GM10266 (cell line): Measurements from ENCODE around the gene ZNF691.
"Not testable (repeated sequence)": the region's sequence is repeated elsewhere in the genome, so short reads cannot be mapped to it uniquely, and the experiment has no call there.

Experiments
- DNase-seq: peaks from one replicate; pipeline ENCODE4 v3.0.0; 2012; ENCODE audit errors: extremely low spot score
- TF ChIP-seq, protein P1 (sequence below): IDR thresholded peaks from 2 replicates; pipeline ENCODE4 v1.5.1; 2012; ENCODE audit warnings: mild to moderate bottlenecking, low read depth; ENCODE audit not compliant: control insufficient read depth, insufficient read depth; ENCODE audit errors: missing control alignments

Gene ZNF691

DNA sequence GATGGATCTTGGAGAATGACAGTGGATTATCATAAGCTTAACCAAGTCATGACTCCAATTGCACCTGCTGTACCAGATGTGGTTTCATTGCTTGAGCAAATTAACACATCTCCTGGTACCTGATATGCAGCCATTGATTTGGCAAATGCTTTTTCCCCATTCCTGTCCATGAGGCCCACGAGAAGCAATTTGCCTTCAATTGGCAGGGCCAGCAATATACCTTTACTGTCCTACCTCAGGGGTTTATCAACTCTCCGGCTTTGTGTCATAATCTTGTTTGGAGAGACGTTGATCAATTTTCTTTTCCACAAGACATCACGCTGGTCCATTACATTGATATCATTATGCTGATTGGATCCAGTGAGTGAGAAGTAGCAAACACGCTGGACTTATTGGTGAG lies 20.1 kb downstream of the ZNF691 start:
- no peak for DNase-seq
- TF ChIP-seq, protein P1, sequence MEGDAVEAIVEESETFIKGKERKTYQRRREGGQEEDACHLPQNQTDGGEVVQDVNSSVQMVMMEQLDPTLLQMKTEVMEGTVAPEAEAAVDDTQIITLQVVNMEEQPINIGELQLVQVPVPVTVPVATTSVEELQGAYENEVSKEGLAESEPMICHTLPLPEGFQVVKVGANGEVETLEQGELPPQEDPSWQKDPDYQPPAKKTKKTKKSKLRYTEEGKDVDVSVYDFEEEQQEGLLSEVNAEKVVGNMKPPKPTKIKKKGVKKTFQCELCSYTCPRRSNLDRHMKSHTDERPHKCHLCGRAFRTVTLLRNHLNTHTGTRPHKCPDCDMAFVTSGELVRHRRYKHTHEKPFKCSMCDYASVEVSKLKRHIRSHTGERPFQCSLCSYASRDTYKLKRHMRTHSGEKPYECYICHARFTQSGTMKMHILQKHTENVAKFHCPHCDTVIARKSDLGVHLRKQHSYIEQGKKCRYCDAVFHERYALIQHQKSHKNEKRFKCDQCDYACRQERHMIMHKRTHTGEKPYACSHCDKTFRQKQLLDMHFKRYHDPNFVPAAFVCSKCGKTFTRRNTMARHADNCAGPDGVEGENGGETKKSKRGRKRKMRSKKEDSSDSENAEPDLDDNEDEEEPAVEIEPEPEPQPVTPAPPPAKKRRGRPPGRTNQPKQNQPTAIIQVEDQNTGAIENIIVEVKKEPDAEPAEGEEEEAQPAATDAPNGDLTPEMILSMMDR, result no peak

DNA sequence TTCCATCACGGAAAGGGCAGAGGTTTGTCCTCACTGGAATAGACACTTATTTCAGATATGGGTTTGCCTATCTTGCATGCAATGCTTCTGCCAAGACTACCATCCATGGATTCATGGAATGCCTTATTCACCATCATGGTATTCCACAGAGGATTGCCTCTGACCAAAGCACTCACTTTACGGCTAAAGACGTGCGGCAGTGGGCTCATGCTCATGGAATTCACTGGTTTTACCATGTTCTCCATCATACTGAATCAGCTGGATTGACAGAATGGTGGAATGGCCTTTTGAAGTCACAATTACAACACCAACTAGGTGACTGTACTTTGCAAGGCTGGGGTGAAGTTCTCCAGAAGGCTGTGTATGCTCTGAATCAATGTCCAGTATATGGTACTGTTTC lies 22.1 kb downstream of the ZNF691 start:
- not testable (repeated sequence) for DNase-seq

DNA sequence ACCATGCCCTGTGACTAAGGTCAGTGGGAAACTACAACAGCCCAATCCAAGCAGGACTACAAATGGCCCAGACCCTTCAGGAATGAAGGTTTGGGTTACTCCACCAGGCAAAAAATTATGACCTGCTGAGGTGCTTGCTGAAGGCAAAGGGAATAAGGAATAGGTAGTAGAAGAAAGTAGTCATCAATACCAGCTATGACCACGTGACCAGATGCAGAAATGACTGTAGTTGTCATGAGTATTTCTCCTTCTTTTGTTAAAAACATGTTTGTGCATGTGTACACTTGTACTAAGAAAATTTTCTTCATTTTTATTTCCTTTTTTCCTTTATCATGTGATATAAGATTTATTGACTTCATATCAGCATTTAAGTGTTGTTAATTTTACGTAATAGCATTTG lies 22.8 kb downstream of the ZNF691 start:
- DNase-seq, result not testable (repeated sequence)

DNA sequence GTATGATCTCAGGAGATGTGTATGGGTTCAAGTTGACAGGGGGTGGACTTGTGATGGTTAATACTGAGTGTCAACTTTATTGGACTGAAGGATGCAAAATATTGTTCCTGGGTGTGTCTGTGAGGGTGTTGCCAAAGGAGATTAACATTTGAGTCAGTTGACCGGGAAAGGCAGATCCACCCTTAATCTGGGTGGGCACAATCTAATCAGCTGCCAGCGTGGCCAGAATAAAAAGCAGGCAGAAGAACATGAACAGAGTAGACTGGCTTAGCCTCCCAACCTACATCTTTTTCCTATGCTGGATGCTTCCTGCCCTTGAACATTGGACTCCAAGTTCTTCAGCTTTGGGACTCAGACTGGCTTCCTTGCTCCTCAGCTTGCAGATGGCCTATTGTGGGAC lies 23.3 kb downstream of the ZNF691 start:
- DNase-seq, result not testable (repeated sequence)

DNA sequence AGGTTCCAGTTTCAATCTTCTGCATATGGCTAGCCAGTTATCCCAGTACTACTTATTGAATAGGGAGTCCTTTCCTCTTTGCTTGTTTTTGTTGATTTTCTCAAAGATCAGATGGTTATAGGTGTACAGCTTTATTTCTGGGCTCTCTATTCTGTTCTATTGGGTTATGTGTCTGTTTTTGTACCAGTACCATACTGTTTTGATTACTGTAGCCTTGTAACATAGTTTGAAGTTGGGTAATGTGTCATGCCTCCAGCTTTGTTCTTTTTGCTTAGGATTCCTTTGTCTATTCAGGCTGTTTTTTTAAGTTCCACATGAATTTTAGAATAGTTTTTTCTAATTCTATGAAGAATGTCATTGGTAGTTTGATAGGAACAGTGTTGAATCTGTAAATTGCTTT lies 26.7 kb downstream of the ZNF691 start:
- not testable (repeated sequence) for DNase-seq

DNA sequence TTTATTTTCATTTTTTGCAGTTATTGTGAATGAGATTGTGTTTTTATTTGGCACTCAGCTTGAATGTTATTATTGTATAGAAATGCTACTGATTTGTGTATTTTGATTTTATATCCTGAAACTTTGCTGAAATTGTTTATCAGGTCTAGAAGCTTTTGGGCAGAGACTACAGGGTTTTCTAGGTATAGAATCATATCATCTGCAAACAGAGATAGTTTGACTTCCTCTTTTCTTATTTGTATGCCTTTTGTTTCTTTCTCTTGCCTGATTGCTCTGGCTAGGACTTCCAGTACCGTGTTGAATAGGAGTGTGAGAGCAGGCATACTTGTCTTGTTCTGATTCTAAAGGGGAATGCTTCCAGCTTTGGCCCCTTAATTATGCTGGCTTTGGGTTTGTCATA lies 27.3 kb downstream of the ZNF691 start:
- TF ChIP-seq, protein P1, result no peak
- DNase-seq, result no peak

DNA sequence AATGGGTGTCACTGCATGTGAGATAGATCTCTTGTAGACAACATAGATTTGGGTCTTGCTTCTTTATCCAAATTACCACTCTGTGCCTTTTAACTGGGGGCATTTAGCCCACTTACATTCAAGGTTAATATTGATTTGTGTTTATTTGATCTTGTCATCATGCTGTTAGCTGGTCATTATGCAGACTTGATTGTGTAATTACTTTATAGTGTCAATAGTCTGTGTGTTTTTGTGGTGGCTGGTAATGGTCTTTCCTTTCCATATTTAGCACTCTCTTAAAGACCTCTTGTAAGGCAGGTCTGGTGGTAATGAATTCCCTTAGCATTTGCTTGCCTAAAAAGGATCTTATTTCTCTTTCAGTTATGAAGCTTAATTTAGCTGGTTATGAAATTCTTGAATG lies 29.6 kb downstream of the ZNF691 start:
- DNase-seq, result no peak
- TF ChIP-seq, protein P1, result no peak

DNA sequence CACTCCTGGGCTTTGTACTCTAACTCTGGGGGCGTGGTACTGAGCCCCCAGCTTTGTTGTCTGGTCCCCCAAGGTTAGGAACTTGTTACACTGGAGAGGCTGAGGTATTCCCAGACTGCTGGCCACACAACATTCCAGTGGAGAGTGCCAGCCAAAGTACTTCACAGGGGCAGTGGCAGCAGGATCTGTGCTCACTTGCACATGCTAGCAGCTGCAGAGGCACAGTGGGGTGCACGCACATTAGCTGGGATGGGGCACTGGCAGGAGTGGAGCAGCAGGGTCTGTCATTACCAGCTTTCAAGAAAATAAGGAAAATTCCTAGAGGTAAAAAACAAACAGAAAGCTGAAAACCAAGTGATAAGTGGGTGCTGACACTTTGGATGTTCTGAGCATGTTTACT lies 31.0 kb downstream of the ZNF691 start:
- no peak for DNase-seq
- TF ChIP-seq, protein P1, result no peak

DNA sequence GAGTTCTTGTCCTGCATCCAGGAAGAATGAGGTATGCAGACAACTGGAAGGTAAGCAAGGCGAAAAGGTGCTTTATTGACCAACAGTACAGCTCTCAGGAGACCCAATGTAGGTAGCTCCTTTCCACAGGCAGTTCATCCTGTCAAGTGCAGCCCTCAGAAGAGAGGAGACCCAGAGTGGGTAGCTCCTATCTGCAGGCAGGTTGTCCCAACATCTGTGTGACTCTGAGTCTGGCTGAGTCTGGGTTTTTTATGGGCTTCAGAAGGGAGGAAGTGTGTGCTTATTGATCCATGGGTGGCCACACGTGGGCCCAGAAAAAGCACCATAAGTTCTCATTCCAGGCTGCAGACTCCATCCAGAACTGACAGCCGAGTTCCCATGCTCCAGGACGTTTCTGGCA lies 34.0 kb downstream of the ZNF691 start:
- TF ChIP-seq, protein P1, result no peak
- no peak for DNase-seq
